Placental pericyte (primary cell): ENCODE results near the gene DCDC2C. TPM values are rescaled to one million over a fixed set of nuclear protein-coding genes. Genes with fewer than 3 reads are reported as not detected.

Source experiments
- total RNA-seq: library from RNA; depleted of rRNA; stranded (reverse); fragments of >200 nt; gene quantifications from 2 replicates; pipeline ENCODE4 v1.2.3, GENCODE V29; 2012

Gene DCDC2C, protein sequence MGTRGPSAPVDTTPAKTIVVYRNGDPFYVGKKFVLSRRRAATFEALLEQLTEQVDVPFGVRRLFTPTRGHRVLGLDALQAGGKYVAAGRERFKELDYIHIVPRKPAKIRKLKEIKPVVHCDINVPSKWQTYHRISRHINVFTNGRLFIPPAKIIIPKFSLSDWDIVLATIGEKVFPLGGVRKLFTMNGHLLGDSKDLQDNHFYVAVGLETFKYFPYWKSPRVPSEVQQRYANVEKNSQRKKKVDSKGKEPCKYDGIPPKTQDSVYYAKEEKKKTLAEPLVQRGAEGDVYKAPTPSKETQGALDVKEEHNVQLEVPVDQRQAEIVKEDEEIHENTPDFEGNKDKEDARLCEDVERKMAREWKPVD
- total RNA-seq, result not detected in 2 replicates

DNA sequence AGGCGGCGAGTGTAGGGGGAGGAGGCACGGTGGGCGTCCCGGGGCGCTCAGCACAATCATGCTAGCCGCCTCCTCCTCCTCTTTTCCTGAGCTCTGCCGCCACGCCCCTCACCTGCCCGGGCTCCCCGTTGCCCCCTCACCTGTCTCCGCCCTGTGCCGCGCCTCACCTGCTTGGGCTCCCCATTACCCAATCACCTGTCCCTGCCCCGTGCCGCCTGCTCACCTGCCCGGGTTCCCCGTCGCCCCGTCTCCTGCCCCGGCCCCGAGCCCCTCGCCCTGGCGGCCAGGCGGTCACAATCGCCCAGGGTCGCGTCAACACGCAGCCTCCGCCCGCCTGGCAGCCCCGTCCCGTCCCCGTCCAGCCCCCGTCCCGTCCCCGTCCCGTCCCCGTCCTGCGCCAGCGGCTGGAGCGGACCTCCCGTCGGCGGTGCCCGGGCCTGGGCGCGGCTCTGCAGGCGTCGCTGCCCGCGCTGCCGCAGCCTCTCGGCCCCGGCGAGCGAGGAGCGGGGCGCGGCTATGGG, at the start of gene DCDC2C:
Gene DCDC2C (plus strand): TSS at position 340 of the 521 bp plus-strand sequence. CDS start 177 bp downstream, at position 517.

GRCh38 chr2:3657881-3658280, 45.5 kb upstream of the DCDC2C start, which contains the start of gene ALLC:
Gene ALLC (plus strand): TSS chr2:3658200. CDS start chr2:3671158, 12,958 bp downstream.

Other genes starting within 250 kb of the DCDC2C start
- gene ADI1, start 184.0 kb upstream of the DCDC2C start, total RNA-seq, result 38.7 and 42.8 TPM in 2 replicates
- 42.4 and 43.1 TPM in 2 replicates for gene RNASEH1, start 145.2 kb upstream of the DCDC2C start, total RNA-seq
- 1,403 and 1,476 TPM in 2 replicates for gene RPS7, start 128.3 kb upstream of the DCDC2C start, total RNA-seq
- gene COLEC11, start 108.5 kb upstream of the DCDC2C start, total RNA-seq, result 1.0 and 1.1 TPM in 2 replicates
- not detected in 2 replicates for gene ALLC, start 45.4 kb upstream of the DCDC2C start, total RNA-seq